ENCODE results near the gene SYCE3. TPM values are rescaled to one million over a fixed set of nuclear protein-coding genes. Genes with fewer than 3 reads are reported as not detected.

Gene SYCE3
- polyA plus RNA-seq, 1 of the 3 experiments (the other 2 are of a cell fraction): 3.6 TPM

GRCh38 chr22:50573491-50574382 is 11.0 kb upstream of the SYCE3 start:
- H3K27me3 ChIP-seq (ENCODE audit: insufficient read depth): no peaks in the 10 kb centered on the region
- CTCF ChIA-PET: interaction anchor here (1.2 to 9.0 kb wide), 4 partner anchors 9 to 48 kb away, joined by 3 to 73 read pairs (median 22); partner anchors contain the start of genes SCO2 and SYCE3
- no peak for DNase-seq
- H3K4me1 ChIP-seq (ENCODE audit: control insufficient read depth in 1 of 2, insufficient read depth in 2 of 2, low read depth in 1 of 2, low read length in 1 of 2): no peaks in the 10 kb centered on the region
- no peaks in the 10 kb centered on the region for H3K9me2 ChIP-seq
- H4K20me1 ChIP-seq (ENCODE audit: insufficient read depth): no peaks in the 10 kb centered on the region
- no peak overlapping the region for H2AFZ ChIP-seq (ENCODE audit: low read depth)
- H3K4me2 ChIP-seq: no peak overlapping the region
- no peaks in the 10 kb centered on the region for H3F3A ChIP-seq (replicated peaks; ENCODE audit: insufficient read depth)
- no peaks in the 10 kb centered on the region for H3K9me3 ChIP-seq
- no peak overlapping the region for H3K27ac ChIP-seq (ENCODE audit: low read depth in 2 of 2, low read length in 1 of 2)
- POLR2A ChIA-PET: interaction anchor here (0.6 kb wide), 1 partner anchor 43 kb away, joined by 3 read pairs; no protein-coding TSS in a partner anchor
- no peak overlapping the region for H3K4me3 ChIP-seq (ENCODE audit: low read depth in 2 of 2, low read length in 1 of 2)
- no peaks in the 10 kb centered on the region for H3K79me2 ChIP-seq (ENCODE audit: insufficient read depth)
- no peak overlapping the region for H3K9ac ChIP-seq
- WGBS (ENCODE audit: low lambda C conversion rate): 92% methylated on average over 5 of the region's 26 CpGs
- peaks cover 0 to 72% of the 10 kb centered on the region in 2 experiments for H3K36me3 ChIP-seq (replicated peaks in 1 of 2; ENCODE audit: control insufficient read depth in 1 of 2, insufficient read depth in 2 of 2, low read length in 1 of 2)
- TF ChIP-seq USF2 (IDR thresholded peaks at IDR 0.05; ENCODE audit: borderline replicate concordance, low read depth, low read length) (no peak), GABPA (IDR thresholded peaks at IDR 0.05; ENCODE audit: low read depth) (no peak), JUND (IDR thresholded peaks at IDR 0.05) (no peak), NFIC (IDR thresholded peaks at IDR 0.05; ENCODE audit: borderline replicate concordance) (no peak), SIN3A (IDR thresholded peaks at IDR 0.05; ENCODE audit: borderline replicate concordance, low read depth, low read length) (no peak), ELF1 (IDR thresholded peaks at IDR 0.05) (no peak), RFX5 (IDR thresholded peaks at IDR 0.05; ENCODE audit: low read length) (no peak), YY1 (IDR thresholded peaks at IDR 0.05; ENCODE audit: low read depth) (no peak), FOXM1 (IDR thresholded peaks at IDR 0.05; ENCODE audit: low read depth) (no peak)
- TF ChIP-seq, protein P1, sequence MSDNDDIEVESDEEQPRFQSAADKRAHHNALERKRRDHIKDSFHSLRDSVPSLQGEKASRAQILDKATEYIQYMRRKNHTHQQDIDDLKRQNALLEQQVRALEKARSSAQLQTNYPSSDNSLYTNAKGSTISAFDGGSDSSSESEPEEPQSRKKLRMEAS (IDR thresholded peaks at IDR 0.05; ENCODE audit: low read depth): no peak
- TF ChIP-seq, protein P2, sequence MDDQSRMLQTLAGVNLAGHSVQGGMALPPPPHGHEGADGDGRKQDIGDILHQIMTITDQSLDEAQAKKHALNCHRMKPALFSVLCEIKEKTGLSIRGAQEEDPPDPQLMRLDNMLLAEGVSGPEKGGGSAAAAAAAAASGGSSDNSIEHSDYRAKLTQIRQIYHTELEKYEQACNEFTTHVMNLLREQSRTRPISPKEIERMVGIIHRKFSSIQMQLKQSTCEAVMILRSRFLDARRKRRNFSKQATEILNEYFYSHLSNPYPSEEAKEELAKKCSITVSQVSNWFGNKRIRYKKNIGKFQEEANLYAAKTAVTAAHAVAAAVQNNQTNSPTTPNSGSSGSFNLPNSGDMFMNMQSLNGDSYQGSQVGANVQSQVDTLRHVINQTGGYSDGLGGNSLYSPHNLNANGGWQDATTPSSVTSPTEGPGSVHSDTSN (IDR thresholded peaks at IDR 0.05): no peak
- TF ChIP-seq, protein P3, sequence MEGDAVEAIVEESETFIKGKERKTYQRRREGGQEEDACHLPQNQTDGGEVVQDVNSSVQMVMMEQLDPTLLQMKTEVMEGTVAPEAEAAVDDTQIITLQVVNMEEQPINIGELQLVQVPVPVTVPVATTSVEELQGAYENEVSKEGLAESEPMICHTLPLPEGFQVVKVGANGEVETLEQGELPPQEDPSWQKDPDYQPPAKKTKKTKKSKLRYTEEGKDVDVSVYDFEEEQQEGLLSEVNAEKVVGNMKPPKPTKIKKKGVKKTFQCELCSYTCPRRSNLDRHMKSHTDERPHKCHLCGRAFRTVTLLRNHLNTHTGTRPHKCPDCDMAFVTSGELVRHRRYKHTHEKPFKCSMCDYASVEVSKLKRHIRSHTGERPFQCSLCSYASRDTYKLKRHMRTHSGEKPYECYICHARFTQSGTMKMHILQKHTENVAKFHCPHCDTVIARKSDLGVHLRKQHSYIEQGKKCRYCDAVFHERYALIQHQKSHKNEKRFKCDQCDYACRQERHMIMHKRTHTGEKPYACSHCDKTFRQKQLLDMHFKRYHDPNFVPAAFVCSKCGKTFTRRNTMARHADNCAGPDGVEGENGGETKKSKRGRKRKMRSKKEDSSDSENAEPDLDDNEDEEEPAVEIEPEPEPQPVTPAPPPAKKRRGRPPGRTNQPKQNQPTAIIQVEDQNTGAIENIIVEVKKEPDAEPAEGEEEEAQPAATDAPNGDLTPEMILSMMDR (IDR thresholded peaks at IDR 0.05): no peak

GRCh38 chr22:50572965-50573364 is 10.2 kb upstream of the SYCE3 start:
- CTCF ChIA-PET: interaction anchor here (0.7 to 3.2 kb wide), 4 partner anchors 9 to 48 kb away, joined by 3 to 28 read pairs (median 4); partner anchors contain the start of genes CHKB, SCO2 and SYCE3
- WGBS (ENCODE audit: low lambda C conversion rate): 100% methylated on average over 1 of the region's 11 CpGs
- no peak for DNase-seq
- H3K9me2 ChIP-seq: no peaks in the 10 kb centered on the region
- H3K27me3 ChIP-seq (ENCODE audit: insufficient read depth): no peaks in the 10 kb centered on the region
- H3K4me2 ChIP-seq: no peak overlapping the region
- H3K4me3 ChIP-seq (ENCODE audit: low read depth in 2 of 2, low read length in 1 of 2): no peak overlapping the region
- POLR2A ChIA-PET: interaction anchor here (0.6 kb wide), 1 partner anchor 43 kb away, joined by 3 read pairs; no protein-coding TSS in a partner anchor
- H3K36me3 ChIP-seq (replicated peaks in 1 of 2; ENCODE audit: control insufficient read depth in 1 of 2, insufficient read depth in 2 of 2, low read length in 1 of 2): peaks cover 0 to 69% of the 10 kb centered on the region in 2 experiments
- H3K4me1 ChIP-seq (ENCODE audit: control insufficient read depth in 1 of 2, insufficient read depth in 2 of 2, low read depth in 1 of 2, low read length in 1 of 2): no peaks in the 10 kb centered on the region
- no peak overlapping the region for H3K9ac ChIP-seq
- H3K9me3 ChIP-seq: no peaks in the 10 kb centered on the region
- H4K20me1 ChIP-seq (ENCODE audit: insufficient read depth): no peaks in the 10 kb centered on the region
- no peak overlapping the region for H3K27ac ChIP-seq (ENCODE audit: low read depth in 2 of 2, low read length in 1 of 2)
- H3F3A ChIP-seq (replicated peaks; ENCODE audit: insufficient read depth): no peaks in the 10 kb centered on the region
- no peak overlapping the region for H2AFZ ChIP-seq (ENCODE audit: low read depth)
- H3K79me2 ChIP-seq (ENCODE audit: insufficient read depth): no peaks in the 10 kb centered on the region
- TF ChIP-seq POLR2AphosphoS5 (IDR thresholded peaks at IDR 0.05; ENCODE audit: low read depth, low read length) (no peak), TEAD4 (IDR thresholded peaks at IDR 0.05; ENCODE audit: borderline replicate concordance, insufficient read depth) (no peak), FOXM1 (IDR thresholded peaks at IDR 0.05; ENCODE audit: low read depth) (no peak), NRF1 (IDR thresholded peaks at IDR 0.05; ENCODE audit: low read depth, low read length) (no peak), SIN3A (IDR thresholded peaks at IDR 0.05; ENCODE audit: borderline replicate concordance, low read depth, low read length) (no peak), RFX5 (IDR thresholded peaks at IDR 0.05; ENCODE audit: low read length) (no peak), RXRA (IDR thresholded peaks at IDR 0.05; ENCODE audit: borderline replicate concordance, low read depth) (no peak), MEF2A (IDR thresholded peaks at IDR 0.05; ENCODE audit: borderline replicate concordance, low read depth) (no peak), GATA2 (CRISPR knock-in tag; IDR thresholded peaks at IDR 0.05) (no peak), SMC3 (IDR thresholded peaks at IDR 0.05; ENCODE audit: low read depth, low read length) (no peak), FOXJ3 (CRISPR knock-in tag; IDR thresholded peaks at IDR 0.05) (no peak)
- TF ChIP-seq, protein P3 (IDR thresholded peaks at IDR 0.05): no peak
- TF ChIP-seq, protein P1 (IDR thresholded peaks at IDR 0.05; ENCODE audit: low read depth): no peak
